GM18861 (cell line): ENCODE measurements around the gene TYRO3.

ENCODE experiments used
- ATAC-seq: cut with Tn5 transposase; IDR thresholded peaks from one replicate; pipeline ENCODE4 v1.9.1; 2021; ENCODE audit not compliant: unreplicated experiment

The TYRO3 gene

DNA sequence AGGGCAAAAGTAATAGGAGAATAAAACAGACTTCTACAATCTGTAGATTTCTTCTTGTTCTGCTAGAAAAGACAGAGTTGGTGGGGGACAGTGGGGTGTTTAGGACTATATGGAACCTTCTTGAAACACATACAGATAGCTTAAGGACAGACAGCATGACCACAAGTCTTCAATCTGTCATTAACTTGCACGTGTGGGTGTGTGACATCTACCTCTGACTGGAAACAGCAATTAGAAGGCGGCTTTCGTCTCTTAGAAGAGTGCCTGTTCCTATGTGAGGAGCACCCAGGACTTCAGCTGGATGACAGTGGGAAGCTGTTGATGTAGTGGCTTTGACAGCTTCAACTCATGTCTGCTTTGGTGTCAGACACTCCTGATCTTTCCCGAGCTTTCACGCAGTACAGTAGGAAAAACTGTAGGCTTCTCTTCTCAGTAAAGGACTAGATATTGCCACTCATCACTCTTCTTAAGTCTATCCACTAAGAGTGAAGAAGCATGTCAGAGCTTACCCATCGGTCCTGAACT, 44.5 kb downstream of the TYRO3 start:
- no peak for ATAC-seq

DNA sequence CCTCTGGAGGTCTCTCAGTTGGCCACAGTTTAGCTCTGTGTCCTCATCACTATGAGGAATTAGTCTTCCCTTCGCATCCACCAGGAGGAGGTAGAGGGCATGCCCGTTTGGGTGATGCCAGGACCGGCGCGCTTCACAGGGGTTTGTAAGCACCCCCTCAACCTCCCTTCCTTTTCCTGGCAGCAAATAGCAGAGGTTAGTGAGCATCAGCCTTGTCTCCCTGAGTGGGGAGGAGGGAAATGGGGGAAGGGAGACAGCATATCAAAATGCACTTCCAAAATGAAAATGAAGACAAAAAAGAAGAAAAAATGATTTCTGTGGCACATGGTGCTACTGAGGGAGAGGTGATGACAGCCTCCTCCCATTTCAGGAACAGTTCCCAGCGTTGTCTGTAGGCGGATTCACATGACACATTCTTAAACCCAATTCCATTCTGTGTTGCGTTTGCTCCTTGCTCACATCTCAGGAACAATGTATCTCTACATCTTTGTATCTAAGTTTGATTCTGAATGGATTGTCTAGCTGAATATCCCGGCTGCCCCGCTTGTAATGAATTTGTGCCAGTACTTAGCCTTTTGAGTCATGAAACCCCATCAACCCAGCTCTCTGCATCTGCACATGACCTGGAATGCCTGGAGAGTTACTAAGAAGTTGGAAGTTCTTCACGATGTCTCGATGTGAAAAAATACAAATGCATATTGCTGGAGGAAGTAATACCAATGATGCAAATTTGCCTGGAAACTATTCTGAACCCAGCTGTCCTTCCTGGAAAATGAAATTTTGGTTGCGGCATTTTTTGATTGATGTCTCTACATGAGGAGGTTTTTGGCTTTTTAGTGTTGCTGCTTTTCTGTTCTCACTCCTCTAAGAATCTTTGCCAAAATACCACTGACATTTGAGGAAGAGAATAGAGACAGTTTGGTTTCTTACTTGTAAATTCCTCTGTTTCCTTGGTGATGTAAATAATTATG, 45.2 kb downstream of the TYRO3 start:
- no peak for ATAC-seq

DNA sequence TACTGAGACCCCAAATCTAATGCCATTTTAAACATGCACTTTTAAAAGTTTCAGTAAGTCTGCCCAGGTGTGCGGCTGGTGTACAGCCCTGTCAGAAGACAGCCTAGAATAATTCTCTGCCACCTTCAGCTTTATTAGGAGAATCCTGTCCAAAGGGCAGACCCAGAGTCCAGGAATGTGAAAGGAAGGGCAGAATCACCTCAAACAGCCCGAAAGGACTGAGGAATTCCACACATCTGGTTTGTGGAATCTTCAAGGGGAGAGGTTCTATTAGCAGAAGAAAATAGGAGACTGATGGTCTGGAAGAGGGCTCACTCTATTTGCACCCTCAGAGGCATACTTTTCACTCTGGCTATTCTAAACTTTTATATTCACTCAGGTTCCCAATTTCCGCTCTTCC, 46.6 kb downstream of the TYRO3 start:
- no peak for ATAC-seq

DNA sequence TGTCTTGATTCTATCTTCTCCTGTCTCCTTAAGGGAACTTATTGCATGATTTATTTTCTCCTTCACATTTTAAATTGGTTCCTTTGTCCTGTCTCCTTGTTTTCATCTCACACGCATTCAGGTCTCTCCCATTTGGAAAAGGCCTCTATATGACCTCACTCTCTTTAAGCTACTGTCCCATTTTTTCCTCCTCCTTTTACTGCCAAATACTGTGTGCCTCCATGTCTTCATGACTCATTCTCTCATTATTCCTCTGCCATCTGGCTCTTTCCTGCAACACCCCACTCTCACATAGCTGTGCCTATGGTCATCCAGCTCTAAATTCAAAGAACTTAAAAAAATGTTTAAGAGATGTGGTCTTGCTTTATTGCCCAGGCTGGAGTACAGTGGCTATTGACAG, 48.0 kb downstream of the TYRO3 start:
- no peak for ATAC-seq

DNA sequence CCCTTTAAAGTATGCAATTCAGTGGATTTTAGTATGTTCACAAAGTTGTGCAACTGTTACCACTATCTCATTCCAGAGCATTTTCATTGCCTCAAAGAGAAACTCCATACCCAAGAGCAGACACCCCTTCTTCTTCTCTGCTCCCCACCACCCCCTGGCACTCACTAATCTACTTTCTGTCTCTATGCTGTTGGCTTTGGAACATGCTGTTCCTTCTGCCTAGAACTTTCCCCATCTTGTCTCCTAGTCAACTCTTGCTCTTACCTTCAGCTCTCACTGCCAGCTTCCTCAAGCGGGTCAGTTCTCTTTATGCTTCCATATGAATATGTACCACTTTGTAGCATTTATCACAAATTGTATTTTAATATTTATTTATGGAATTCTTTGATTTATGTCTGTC, 50.1 kb downstream of the TYRO3 start:
- no peak for ATAC-seq

DNA sequence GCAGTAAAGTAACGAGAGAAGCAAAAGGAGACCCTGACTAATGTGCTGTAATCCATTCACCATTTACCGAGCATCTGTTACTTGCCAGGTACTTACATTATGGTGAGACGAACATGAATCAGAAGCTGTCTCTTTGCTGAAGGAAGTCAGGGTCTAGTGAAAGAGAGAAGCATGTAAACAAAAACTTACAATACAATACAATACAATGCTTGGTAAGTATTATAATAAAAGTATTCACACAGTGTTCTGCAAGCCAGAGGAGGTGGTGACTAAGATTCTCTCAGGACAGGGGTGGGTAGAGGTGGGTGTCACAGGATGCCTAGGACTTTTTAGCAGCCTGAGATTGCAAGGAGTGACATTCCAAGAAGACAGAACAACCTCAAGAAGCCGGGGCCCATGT, 51.0 kb downstream of the TYRO3 start:
- no peak for ATAC-seq

DNA sequence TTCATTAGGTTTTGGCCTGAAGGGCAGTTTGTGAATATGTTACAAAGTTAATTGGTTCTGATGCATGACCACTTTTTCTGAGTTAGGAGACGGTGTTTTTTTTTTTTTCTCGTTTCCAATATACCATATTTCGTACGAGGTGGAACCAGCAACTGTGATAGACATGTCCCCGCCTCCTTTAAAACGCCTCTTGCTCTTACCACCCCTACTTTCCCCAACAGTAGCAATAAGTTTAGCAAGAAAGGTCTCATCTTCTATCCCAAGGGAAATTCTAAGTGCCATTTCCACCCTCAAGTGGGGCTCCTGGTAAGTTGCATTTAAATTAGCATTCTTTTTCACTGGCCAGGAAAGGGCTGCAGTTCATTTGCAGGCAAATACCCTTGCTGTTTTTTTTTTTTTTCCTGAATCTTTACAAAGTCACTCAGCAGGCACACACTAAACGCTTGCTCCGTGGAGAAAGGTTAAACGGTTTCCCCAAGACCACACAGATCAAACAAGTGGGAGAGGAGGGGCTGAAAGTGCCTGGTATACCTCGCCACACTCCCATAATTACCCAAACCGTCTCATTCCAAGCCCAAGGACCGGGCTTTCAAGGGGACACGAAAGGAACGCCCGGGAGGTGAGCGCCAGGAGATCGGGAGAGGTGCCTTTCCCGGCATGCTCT, 61.7 kb downstream of the TYRO3 start:
- ATAC-seq: no peak

DNA sequence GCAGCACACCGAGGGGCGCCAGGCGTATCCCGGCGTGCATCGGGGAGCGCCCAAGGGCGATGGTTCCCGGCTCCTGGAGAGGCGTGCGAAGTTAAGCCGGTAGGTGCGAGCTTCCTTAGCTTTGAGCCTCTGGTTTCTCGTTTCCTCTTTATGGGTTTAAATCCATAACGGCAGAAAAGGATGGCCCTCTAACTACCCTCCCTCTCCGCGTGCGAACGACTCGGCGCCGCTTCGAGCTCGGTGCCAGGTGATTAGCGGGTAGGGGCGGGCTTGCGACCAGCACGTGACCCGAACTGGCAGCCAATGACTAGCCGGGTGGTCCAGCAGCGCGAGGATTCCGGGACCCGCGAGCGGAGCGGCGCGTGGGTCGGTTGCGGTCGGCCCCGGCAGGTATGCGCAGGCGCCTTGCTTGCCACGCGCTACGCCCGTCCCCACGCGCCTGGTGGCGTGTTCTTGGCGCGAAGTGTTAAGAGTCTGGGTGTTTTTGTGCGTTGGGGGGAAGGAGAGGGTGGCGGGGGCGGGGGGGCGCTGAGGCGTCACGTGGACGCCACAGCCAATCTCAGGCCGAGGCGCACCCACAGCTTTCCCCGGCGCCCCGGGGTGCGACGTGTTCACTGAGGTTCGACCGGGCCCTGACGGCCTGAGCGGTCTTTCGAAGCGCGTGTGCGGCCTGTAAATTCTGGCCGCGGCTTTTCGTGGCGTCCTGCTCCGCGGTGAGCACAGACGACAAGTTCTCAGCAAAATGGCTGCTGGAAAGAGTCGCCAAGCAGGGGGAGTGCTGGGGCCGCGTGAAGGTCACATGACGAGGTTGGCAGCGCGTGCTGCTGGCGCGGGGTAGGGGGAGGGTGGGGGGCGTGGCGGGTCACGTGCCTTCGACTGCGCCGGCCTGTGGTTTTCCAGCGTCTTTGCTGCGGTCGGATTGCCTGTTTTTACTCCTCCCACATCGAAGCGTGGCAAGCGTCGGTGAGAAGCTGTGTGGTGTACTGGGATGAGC, 62.5 kb downstream of the TYRO3 start:
- ATAC-seq: no peak

DNA sequence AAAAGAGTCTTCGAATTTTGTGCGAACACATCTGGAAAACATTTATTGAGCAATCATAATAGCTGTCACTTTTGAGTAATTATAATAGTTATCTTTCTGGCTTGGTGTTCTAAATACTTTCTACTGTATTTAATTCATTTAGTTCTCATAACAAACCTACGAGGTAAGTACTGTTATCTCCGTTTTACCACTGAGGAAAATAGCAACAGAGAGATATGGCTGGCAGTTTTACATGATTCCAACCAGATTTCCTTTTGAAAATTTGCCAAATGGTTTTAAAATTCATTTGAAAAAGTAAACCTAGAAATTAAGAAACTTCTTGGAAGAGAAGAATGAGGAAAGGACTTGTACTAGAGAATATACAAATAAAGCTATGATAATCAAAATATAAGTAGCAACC, 63.9 kb downstream of the TYRO3 start:
- no peak for ATAC-seq

DNA sequence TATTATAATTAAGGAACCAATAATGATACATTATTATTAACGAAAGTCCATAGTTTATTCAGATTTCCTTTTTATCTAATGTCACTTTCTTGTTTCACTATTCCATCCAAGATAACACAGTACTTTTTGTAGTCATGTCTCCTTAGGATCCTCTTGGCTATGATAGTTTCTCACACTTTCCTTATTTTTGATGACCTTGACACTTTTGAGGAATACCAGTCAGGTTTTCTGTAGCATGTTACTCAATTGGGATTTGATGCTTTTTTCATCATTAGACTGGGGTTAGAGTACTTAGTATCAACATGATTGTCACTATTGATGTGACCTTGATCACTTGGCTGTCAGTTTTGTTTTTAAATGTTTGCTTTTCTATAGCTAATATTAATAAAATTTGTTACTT, 68.2 kb downstream of the TYRO3 start:
- ATAC-seq: no peak

DNA sequence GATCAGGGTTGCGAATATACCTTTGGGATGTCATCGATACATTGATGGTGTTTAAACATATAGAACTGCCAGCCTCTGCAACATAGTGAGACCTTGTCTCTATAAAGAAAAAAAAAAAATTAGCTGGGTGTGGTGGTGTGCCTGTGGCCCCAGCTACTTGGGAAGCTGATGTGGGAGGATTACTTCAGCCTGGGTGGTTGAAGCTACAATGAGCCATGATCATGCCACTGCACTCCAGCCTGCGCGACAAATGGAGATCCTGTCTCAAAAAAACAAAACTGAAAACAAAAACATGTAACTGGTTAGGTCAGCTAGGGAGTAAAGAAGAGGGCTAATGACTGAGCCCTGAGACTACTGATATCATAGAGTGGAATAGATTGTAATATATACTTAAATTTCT, 70.5 kb downstream of the TYRO3 start:
- no peak for ATAC-seq

DNA sequence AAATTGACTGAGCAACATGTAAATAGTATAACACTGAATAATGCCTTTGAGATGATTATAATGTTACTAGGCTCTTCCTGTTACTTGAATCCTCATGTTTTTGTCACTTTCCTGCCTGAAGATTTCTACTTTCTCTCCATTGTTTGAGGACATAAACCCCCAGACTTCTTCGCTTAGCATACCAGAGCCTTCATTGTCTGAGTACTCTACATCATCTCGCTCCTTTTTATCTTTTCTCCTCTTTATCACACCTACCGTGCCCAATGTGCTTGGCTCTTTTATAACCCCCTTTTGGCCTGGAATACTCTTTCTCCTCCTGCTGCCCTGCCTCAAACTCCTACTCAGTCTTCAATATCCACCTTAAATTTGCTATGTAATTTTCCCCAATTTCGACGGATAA, 70.9 kb downstream of the TYRO3 start:
- no peak for ATAC-seq

DNA sequence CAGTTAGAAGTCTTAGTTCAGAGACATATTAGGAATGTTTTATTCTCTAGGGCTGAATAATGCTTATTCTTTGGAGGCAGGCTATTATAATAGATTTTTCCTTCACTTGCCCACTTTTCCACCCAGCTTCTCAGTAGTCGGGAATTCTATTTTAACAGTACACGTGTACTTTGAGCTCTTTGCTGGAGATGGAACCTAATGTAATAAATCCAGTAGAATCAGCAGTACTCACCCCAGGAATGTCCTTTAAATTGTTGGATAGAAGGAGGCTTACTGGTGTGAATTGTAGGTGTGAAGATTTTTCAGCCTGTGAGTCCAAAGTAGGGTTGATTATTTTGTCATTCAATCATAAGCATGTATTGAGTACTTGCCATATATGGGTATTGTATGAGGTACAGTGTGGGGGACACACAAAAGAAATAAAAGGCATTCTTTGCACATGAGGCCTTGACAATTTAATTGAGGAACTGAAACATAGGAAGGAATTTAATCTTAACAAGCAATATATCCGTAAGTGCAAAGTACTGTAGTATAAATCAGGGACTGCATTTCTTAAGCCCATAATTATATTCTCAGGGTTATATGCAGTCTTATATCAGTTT, 71.7 kb downstream of the TYRO3 start:
- no peak for ATAC-seq

DNA sequence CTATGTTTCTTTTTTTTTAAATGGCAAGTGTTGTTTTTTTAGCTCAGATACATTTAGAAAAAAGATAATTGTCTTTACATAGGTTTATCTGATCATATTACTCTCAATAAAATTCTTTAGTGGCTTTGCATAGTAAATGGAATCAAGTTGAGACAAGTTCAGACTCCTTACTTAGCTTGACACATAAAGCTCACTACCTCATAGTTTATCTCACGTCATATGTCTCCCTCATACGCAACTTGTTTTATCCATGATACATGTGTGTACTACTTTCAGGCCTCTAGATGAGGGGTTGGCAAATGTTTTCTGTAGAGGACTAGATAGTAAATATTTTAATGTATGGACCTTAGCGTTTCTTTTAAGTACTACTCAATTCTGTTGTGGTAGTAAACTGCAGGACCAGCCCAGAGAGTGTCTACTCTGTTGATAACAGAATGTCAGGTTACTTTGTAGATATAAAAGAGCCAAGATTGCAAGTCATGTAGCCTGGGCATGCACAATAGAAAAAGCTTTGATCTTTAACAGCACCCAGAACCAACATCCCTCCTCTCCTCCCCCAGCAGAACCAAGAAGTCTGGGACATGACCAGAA, 73.0 kb downstream of the TYRO3 start:
- no peak for ATAC-seq
